Kidney tubule cell (primary cell): ENCODE measurements around the gene POM121C.
"Not testable (repeated sequence)": the region's sequence is repeated elsewhere in the genome, so short reads cannot be mapped to it uniquely, and the experiment has no call there.

ENCODE experiments used
- DNase-seq: peaks from one replicate; pipeline ENCODE4 v3.0.0-alpha.2; 2018; ENCODE audit warnings: low spot score

Gene POM121C

DNA sequence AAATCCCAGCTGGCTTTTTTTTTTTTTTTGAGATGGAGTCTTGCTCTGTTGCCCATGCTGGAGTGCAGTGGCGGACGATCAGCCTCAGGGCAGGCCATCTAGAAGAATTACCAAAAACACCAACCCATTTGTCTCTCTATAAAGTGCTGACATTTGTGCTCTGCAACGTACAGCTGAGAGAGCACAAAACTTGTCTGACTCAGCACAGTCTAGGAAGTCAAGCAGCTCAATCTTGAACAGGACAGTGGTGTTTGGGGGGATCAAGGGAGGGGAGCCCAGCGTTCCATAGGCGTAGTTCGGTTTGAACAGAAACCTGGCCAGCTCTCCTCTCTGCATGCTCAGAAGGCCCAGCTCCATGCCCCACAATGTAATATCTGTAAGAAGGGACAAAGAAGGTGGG lies 92.9 kb downstream of the POM121C start:
- not testable (repeated sequence) for DNase-seq

GRCh38 chr7:75374519-75375317 lies 111.4 kb downstream of the POM121C start:
- not testable (repeated sequence) for DNase-seq

DNA sequence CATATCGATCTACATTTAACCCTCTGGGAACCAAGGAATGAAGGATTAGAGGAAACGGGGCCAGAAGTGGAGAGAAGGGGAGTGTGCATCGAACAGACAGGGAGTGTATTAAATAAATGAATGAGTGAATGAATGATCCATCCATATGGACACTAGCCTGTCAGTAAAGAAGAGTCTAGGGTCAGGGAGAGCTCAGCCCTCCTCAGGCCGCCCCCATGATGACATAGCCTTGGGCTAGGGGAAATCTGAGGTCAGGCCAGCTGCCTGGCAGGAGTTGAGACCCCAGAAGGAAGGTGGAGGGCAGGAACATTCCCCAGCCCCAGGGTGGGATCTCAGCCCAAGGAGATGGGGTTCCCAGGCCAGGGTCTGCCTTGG lies 112.0 kb downstream of the POM121C start:
- not testable (repeated sequence) for DNase-seq

DNA sequence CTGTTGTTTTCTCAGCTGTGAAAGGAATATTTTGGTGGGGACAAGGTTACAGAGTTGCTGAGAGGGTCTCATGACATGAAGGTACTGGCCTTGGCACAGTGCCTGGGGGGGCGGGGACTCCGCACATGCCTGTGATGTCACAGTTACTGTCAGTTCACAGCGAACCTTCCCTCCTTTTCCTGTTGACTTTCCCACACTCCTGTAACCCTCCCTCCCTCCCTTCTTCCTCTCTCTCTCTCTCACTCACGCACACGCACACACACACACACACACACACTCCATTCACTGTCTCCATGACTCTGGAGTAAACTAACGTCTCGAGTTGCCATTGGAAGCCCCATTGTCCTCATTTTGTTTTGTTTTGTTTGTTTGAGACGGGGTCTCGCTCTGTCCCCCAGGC lies 118.8 kb downstream of the POM121C start:
- not testable (repeated sequence) for DNase-seq
